GM19238 (cell line): Measurements from ENCODE around the gene GNAI1.

Source experiments
- DNase-seq: peaks from one replicate; pipeline ENCODE4 v3.0.0; 2011; ENCODE audit warnings: low spot score; ENCODE audit not compliant: insufficient read length

Gene GNAI1

GRCh38 chr7:80208700-80209099, 74.1 kb downstream of the GNAI1 start:
- no peak for DNase-seq

- no peak for DNase-seq
These were observed 75.8 kb downstream of the GNAI1 start for GRCh38 chr7:80210400-80210799.

DNA sequence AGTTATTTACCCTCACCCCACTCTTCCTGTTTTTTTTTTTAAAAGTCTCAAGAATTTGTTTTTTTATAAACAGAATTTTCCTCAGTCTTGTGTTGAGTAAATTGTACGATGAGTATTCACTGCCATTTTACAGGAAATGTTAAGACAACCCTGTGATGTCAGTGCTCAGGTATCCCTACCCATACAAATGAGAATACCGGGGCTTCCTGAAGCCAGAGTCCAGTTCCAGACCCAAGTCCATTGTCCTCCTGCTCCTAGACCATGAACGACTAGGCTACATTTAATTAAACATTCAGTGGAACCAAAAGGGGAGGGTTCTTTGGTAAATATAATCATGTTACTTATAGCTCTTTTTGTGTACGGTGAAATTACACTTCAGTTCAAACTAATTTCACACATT, 79.2 kb downstream of the GNAI1 start:
- DNase-seq, result no peak

DNA sequence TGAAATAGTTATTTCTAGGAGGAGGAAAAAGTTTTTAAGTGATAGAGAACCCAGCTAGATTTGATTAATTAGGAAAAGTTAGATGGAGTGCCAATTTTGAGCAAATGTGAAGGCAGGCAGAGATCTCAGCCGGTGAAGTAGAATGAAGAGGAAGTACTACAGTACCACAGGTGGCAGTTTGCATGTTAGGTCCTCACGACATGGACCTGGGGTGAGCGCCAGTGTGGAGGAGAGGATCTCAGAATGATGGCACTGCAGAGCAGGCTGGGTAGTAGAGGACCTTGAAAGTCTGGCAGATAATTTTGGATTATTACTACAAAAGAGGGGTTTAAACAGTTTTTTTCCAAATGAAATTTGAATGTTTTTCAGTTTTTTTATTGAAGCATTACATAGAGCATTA, 81.1 kb downstream of the GNAI1 start:
- DNase-seq, result no peak

DNA sequence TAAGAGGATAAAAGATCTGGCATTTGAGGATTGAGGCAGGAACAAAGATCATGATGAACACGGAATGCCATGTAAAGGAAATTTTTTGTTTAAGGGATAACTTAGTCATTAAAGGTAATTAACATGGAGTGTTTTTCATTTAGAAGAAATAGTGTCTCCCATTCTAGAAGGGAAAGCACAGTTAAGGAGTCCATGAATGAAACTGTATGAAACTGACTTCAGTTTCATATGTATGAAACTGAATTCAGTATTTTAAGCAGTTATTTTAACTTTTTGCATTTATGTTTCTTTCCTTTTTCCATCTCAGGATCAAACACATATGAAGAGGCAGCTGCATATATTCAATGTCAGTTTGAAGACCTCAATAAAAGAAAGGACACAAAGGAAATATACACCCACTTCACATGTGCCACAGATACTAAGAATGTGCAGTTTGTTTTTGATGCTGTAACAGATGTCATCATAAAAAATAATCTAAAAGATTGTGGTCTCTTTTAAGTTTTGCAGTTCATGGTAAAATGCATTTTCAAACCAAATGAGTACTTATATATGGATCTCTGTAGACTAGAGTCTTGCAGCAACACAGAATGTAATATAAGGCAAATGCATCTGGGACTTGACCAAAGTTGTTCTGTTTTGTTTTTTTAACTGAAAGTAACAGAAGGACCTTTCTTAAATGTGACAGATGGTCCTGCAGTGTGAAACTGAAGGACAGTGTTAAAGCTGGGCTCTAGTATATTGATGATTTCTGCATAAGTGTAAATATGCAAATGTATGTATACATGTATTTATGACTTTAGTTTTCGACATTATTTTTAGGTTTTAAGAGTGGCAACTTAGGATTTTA, 82.6 kb downstream of the GNAI1 start:
- DNase-seq, result no peak

DNA sequence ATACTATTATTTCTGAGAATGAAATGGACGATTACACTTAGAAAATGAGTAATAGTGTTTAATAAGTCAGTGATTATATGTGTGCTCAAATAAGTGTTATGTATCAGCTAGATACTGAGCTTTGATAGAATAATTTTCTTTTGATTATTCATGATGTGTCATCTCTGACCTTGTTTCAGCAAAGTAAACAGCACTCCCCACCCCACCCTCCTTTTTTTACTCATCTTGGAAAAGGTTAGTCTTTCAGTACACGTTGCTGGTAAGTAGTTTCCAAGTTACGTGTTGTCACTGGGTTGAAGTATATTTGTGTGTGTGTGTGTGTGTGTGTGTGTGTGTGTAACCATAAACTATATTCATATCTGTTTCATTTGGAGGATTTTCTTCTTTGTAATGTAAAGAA, 84.1 kb downstream of the GNAI1 start:
- DNase-seq, result no peak

DNA sequence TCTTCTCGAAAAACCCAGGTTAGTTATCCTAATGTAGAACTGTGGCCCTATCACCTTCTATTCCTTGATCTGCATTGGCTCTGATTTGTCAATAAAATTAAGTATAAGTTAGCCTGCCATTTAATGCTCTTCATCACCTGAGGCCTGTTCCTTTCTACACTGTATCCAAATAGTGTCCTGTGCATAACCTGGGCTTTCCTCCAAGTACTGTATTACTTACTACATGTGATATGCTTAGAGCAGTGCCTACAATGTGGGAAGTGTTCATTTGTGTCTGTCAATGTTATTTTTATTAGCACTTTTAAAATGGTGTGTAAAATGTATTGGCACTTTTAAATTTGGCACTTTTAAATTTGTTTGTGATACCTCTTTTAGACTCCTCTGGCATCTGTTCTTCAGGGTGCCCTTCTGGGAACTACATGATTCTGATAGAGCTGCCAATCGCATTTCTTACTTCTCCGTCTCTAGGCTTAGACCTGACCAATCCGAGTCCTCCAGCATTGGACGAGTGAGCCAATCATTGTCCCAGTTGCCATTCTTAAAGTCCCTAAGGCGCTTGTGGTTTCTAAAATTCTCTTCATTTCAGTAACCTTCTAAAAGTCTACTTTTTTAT, 85.5 kb downstream of the GNAI1 start:
- no peak for DNase-seq

DNA sequence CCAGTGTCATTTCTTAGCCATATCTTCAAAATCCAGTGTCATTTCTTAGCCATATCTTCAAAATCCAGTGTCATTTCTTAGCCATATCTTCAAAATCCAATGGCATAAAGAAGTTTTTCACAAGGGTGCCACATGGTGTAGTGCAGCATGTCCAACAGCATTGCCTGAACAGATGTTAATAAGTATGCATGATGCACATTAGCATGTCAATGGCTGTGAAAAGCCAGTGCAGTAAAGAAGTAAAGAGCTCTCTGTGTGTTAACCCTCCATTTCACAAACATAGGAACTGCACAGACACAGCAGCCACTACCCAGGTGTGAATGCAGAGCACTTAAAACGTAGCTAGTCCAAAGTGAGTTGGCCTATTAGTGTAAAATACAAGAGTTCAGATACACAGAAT, 89.8 kb downstream of the GNAI1 start:
- DNase-seq, result no peak

DNA sequence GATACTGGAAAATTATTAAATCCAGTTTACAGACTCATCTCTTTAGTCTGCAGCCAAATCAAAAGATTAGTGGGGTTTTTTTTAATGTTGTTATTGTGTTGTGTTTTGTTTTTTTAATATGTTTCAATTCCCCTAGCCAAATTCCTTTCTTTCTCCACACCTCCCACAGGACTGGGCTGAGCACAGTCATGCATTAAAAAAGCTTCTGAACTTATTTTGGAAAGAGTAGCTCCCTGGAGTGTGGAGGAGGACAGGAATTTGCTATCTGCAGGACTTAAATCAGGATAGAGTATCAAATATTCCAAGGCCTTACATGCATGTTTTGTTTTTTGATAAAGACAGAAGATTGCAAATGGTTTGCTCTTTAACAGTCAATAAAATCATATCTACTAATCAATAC, 90.7 kb downstream of the GNAI1 start:
- DNase-seq, result no peak

GRCh38 chr7:80226629-80227028, 92.0 kb downstream of the GNAI1 start:
- DNase-seq, result no peak

DNA sequence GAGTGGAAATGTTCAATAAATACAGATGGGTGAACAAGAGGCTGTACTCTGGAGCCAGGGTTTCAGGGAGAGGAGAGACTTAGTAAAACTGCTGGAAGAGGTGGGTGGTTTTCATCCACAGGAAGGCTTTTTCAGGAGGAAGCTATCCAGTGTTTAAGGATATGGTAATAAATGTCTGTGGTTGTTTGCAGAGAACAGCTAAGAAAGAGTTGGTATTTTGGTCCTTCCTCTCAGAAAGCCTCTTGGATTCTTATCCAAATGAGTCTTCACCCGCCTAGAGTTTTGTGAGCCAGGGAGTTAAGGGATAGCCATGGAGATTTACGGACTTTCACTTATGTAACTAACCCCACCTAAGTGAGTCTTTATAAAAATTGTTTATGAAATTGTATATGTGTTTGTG, 95.7 kb downstream of the GNAI1 start:
- no peak for DNase-seq

GRCh38 chr7:80231707-80232106, 97.1 kb downstream of the GNAI1 start:
- DNase-seq, result no peak

DNA sequence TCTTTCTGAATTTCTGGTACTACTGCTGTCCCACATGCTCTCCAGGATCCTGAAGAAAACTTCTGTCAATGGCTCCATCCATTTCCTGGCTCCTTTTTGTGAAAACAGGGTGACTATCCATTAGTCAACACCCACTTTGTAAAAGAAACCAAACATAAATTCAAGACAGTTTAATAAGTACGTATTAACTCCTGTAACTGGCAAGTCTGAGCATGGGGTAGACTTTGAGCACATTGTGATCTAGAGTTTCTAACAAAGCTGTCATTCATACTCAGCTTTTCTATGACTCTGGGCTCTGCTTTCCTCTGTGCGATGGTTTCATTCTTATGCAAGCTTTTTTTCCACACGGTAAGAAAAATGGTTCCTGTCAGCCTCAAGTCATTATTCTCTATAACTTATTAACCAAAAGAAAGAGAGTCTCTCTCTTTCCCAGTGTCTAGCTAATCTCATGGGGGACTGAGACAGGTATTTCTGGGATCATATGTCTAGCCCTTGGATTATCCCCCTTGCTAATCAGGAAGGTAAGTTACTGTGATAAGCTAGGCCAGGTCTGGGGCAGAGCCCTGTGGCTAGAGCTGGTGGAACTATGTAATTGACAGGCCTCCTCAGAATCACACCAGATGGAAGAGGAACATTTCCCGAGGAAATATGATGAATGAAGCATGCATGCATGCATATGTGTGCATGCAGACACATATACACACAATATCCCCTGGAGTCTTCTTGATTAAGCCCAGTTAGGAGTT, 98.5 kb downstream of the GNAI1 start:
- no peak for DNase-seq

DNA sequence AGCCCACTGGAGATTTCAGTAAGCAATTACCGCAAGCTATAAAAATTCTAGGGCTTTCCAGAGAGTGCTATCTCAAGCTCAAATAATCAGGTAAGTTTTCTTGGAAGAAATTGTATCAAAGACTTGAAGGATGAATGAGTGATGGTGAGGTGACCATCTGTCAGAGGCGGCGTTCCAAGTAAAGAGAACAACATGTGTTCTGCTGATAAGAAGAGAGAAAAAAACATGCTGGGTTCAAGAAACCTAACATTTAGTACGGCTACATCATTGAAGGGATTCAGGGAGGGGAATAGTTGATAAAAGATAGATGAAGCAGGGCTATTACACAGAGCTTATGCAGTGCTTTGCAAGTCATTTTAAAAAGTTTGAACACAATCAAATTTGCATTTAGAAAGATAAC, 100.7 kb downstream of the GNAI1 start:
- DNase-seq, result no peak

DNA sequence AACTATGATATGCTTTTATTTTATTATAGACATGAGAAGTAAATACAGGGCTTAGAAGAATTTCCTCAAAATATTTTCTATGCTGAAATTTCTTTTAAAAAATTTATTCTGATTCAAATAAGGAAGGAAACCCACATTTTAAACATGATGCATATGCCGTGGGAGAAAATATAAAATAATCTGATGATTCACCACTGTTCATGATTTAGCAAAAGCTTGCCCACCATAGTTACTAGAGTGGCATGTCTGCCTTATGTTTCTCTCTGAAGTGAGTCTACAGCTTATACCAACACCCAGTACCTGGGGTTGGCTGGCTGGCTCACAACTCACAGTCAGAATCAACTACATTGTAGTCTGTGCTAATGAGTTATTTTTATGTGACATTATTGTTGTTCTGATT, 102.0 kb downstream of the GNAI1 start:
- DNase-seq, result no peak

DNA sequence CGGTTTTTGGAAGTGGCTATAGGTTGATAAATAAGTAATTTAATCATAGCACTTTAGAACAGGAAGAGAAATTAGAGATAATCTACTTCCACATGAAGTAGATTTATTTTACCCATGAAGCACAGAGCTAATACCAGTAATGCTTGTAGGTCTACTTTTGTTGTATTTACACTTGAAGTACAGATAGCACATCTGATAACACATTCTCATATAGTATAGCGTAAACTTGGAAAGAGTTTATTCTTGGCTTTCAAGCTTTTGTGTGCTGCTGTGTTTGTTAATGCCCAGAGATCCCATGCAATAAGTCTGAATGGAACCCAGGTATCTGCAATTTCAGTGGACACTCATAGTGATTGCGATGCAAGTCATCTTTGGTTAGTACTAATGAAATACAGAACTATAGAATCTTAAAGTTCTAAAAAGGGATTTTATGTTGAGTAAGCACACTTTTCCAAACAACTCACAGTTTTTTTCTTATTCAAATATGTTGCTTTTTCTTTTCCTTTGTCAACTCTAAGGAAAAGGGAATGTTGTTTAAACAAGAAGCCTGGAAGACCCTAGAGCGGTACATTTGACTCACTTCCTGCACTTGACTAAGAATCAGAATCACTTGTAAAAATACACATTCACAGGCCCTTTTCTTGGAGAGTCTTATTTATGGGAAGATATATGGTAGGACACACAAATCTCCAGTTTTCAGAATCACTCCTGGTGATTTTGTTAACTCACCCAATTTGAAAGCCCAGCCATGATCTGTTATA, 105.8 kb downstream of the GNAI1 start:
- DNase-seq, result no peak

DNA sequence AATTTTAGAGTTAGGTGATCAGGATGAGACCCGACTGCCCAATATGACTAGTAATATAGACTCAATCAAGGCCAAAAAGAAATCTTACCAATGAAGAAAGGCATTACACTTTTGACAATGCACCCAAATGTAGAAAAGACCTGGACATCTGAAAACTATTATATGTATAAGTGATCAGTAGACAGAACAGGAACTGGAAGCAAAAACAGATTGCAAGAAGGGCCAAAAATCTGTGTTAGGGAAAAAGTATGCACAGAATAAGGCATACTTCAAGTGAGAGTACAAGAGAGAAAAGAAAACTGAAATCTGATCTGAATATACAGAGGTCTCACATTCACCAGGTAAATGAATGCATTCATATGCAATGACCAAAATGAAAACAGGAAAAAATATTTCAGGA, 107.0 kb downstream of the GNAI1 start:
- DNase-seq, result no peak

DNA sequence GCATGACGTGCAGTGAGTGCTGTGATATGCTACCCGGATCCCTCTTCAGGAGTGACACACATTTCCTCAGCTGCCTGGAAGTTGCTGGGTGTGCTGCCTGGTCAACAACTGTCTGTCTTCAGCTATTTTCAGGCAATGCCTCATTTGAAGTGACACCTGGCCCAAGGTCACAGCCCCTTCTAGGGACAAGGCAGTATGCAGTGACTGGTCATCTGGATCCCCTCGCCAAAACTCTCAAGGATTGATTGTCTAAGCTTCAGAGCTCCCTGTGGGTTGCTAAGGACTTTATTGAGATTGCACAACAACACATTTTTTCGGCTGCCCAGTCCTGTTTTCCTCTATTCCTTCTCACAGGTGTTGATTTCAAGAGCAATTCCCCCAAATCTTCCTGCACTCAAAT, 108.8 kb downstream of the GNAI1 start:
- DNase-seq, result no peak

- DNase-seq, result no peak
These were observed 109.7 kb downstream of the GNAI1 start for GRCh38 chr7:80244206-80244916.

GRCh38 chr7:80247144-80247543, 112.5 kb downstream of the GNAI1 start:
- no peak for DNase-seq

- no peak for DNase-seq
These were observed 113.3 kb downstream of the GNAI1 start for GRCh38 chr7:80247891-80248290.
